NCI-H524 (cell line): ENCODE data around the gene STAM.

Experiments
- DNase-seq, 2 experiments: peaks; one replicate each; lab custom pipeline; 2025; lab: John Stamatoyannopoulos, UW

Gene STAM

DNA sequence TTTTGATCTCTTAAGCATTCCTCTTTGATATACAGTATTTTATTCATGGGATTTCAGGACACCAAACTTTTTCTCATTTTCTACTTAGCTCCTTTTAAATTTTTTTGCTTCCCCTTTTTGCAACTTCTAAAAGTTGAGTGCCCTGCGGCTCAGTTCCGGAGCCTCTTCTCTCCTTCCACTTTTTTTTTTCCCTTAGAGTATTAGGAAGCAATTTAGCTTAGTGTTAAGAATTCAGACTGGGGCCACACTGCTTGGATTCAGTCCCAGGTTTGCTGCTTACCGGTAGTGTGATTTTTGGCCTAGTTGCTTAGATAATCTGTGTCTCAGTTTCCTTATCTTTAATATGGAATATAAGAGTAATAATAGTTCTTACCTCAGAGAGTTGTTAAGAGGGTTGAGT, 3.4 kb downstream of the STAM start:
- DNase-seq, result no peak

DNA sequence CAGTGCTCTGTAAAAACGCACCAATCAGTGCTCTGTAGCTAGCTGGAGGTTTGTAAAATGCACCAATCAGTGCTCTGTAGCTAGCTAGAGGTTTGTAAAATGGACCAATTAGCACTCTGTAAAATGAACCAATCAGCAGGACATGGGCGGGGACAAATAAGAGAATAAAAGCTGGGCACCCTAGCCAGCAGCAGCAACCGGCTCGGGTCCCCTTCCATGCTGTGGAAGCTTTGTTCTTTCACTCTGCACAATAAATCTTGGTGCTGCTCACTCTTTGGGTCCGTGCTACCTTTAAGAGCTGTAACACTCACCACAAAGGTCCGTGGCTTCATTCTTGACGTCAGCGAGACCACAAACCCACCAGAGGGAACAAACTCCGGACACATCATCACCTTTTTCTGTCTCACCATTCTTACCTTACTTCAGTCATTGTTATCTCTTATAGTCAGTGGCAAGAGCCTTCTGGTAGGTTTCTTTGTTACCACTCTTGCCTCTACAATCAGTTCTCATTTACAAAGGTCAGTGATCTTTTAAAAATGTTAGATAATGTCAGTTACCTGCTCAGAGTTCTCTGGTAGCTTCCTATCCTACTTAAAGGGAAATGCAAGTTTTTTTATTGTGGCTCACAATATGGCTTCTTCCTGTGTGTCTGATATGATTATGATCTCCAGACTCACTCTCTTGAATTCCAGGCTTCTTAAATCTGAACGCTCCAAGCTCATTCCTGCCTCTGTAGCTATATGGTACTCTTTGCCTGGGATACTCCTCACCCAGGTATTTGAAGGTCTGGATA, 4.5 kb downstream of the STAM start:
- DNase-seq, result no peak

DNA sequence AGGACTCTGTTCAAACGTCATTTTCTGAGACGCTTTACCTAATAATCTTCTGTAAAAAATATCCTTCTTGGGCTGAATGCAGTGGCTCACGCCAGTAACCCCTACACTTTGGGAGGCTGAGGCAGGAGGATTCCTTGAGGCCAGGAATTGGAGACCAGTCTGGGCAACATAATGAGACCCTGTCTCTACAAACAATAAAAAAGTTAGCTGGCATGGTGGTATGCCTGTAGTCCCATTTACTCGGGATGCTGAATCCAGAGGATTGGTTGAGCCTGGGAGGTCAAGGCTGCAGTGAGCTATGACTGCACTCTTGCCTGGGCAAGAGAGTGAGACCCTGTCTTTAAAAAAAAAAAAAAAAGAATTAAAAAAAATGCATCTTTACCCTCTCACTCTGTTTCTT, 5.1 kb downstream of the STAM start:
- no peak for DNase-seq

DNA sequence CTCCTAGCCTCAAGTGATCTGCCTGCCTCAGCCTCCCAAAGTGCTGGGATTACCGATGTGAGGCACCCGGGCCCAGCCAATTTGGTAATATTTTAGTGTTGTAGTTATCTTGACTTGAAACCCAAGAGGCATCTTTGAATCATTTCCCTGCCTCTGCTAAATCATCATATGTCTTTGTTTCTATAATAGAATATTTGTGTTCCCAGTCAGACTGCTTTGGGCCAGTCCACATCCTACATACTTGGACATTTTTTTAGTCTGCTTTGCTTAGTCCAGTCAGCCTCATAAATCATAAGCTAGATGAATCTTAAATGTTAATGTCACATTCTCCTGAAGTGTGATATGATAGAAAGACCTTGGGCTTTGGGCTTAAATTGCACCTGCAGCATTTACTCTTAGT, 5.9 kb downstream of the STAM start:
- no peak for DNase-seq

- no peak for DNase-seq
Measured at GRCh38 chr10:17650416-17650815, 6.5 kb downstream of the STAM start.

DNA sequence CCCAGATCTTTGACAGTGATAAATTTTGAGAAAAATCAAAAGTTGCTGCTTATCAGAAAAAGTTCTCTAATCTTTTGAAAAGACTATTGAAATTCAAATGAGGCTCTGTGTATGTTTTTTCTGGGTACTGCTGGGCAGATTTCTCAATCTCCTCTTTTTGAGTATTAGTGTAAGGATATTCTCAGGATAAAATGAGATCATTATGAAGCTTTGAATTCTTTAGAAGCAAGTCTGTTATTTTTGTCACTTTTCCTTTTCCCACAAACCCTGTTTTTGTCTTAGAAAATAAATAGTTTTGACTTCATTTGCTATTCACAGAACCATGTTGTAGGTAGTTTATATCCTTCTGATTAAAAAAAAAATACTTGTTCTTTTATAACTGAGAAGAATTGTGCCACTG, 7.9 kb downstream of the STAM start:
- DNase-seq, result no peak

GRCh38 chr10:17652585-17652984, 8.6 kb downstream of the STAM start:
- DNase-seq, result no peak

DNA sequence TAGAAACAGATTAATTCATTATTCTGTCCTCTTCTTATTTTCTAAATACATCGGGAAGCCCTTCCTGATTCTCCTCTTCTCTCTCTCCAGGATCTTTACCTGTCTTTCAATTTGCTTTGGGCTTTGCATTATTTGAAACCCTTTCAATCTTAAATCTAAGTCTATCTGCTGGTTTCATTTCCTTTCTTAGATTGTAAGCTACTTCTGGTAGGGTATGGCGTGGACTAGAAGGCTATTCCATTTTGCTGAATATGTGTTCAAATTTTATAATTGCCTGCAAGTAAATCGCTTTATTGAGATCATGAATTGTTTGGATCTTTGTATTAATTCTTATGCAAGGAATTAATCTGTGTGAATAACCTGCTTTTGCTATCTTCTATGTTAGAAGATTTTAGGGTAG, 11.1 kb downstream of the STAM start:
- DNase-seq, result no peak

DNA sequence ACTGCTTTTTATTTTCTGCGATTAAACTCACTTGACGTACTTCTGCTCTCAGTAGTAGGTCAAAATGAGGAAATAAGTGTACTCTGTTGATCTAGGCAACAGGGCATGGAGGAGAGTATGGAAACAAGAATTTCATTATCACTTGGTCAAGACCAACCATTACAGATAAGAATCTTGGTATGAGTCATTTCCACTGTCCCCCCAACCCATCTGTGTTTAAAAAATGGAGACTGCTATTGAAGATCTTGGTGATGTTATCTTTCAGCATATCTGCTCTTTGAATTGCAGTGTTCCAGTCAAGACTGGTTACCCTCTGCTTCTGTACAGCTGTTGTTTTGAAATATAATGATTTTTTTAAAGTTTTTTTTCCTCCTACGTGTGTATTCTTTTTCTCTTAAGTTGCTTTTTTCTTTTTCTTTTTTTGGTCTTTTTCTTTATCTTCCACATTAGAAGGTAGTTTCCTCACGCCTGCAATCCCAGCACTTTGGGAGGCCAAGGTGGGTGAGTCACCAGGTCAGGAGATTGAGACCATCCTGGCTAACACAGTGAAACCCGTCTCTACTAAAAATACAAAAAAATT, 11.7 kb downstream of the STAM start:
- no peak for DNase-seq

DNA sequence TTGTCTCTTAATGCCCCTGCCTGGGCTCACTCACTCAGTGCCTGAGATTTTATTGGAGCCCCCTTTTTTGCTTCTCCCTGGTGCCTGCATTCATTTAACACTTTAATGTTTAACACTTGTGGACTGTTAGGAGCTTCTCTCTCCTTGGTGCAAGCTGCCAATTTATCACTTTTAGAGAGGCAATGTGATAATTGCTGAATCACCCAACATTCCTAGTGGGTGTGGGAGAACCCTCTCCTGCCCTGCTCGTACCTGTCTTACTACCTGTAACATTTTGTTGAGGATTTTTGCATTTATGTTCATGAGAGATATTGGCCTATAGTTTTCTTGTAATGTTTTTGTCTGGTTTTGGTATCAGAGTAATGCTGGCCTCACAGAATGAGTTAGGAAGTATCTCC, 13.2 kb downstream of the STAM start:
- no peak for DNase-seq

DNA sequence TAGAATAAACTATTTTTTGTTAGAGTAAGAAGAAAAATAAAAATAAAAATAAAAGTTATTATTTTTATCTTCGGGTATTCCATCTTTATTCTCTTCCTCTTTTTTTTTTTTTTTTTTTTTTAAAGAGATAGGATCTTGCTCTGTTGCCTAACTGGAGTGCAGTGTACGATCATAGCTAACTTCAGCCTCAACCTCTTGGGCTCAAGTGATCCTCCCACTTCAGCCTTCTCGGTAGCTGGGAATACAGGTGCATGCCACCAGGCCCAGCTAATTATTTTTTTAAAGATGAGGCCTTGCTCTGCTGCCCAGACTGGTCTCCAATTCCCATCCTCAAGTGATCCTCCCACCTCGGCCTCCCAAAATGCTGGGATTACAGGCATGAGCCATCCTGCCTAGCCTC, 15.4 kb downstream of the STAM start:
- no peak for DNase-seq

DNA sequence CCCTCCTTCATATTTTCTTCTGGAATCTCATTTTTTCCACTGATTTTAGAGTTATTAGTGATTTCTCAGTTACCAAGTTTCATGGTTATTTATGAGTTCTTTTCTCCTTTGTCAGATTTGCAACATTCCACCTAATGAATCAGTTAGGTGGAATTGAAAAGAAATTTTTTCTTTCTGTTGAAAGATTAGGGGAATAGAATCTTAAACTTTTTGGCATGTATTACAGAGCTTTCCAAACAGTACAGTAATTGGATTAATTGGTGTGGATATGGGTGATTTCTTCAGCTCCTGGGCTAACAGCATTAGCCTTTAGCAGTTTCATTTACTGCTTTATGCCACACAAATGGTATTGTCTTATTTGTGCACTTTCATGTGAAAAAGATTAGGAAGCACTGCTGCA, 17.0 kb downstream of the STAM start:
- no peak for DNase-seq

- no peak for DNase-seq
Measured at GRCh38 chr10:17661510-17661909, 17.6 kb downstream of the STAM start.

DNA sequence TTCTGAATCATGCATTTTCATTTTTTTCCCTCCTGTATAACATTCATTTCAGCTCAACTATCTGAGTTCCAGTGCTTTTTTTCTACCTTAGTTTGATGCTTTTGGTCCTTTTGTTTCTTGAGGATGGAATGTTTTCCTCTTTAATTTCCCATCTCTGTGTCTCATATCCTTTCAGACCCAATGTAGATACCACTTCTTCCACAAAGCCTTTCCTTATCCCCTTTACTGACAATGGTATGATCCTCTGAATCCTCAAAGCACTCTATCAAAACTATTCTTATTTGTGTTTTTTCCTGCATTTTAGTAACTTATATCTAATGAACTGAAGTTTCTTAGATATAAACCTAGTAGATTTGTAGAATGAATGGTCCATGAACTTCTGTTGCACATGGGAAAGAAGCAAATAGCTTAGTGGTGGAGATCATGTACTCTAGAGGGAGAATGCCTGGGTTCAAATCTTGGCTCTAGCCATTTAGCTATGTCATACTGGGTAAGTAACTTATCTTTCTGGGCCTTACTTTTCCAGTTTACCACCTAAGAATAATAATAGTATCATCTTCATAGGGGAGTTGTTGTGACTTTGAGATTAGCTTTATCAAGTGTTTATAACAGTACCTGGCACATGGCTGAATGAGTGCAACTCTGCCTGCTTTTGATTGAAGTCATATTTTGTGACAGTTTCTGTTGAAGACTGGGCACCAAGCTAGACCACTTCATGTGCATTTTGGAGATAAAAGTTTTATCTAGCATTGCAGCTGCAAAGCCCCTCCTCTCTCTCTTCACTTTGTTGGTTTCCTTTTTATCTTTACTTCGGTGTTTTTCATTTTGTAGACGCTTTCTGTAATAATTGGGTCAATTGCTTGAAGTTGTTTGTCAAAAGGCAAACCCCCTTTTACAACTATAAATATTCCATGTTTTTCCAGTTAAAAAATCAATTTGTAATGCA, 18.5 kb downstream of the STAM start:
- DNase-seq, result no peak

- no peak for DNase-seq
Measured at GRCh38 chr10:17663450-17663849, 19.5 kb downstream of the STAM start.

DNA sequence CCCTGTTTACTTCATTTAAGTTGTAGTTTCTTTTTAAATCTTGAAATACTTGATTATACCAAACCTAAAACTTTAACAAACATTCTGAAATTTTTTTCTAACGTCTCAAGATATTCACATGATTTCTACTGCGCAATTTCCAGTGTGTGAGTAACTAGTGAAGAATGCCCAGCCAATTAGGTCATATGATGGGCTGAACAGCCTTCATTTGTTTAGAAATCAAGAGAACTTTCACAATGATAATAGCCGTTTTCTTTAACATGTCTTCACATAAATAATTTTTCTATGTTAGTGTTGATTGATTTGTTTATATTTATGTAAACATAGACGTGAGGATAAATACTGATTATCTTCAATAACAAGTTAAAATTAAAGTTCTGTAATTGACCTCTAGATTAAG, 21.8 kb downstream of the STAM start:
- no peak for DNase-seq

- DNase-seq, result no peak
Measured at GRCh38 chr10:17668435-17669184, 24.7 kb downstream of the STAM start.

- DNase-seq, result no peak
Measured at GRCh38 chr10:17669185-17669872, 25.4 kb downstream of the STAM start.

DNA sequence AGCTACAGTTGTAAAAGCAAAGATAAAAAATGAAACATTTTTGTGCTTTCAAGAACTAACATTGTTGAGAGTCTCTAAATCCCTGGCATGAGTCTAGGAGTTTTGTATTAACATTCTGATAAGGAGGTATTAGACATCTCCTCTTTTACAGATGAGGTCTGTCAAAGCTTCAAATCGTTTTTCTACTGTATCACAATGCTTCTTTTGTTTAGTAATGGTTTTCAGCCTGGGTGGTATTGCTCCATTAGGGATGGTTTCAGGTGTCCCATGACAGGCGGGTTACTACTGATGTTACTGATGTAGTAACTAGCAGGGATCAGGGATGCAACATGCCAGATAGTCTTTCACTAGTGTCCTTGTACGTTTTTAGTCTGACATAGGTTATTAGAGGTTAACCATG, 27.4 kb downstream of the STAM start:
- no peak for DNase-seq

GRCh38 chr10:17673471-17674061, 29.6 kb downstream of the STAM start:
- DNase-seq, result no peak

DNA sequence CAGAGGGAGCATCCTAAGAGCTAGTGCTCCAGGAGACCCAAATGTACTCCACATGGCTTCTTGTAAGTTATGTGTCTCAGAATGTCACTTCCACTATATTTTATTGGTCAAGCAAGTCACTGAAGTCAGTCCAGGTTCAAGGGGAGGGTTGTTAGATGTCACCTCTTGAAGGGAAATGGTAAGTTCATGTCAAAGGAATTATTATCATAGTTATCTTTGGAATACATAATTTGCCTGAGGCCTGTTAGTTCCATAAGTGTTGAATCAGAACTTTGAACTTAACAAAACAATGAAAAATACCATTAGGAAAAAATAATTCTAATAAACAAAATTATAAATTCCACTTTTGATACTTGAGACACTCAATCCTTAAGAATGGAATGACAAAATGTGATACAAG, 30.6 kb downstream of the STAM start:
- no peak for DNase-seq
